Sigmoid colon (tissue), 4 donors: ENCODE data around the gene TOR1A.

Source experiments
- CTCF ChIP-seq, 4 experiments: fragments of 450-650 bp in 3 of 4; fragments of 200-600 bp in 1 of 4; IDR thresholded peaks; one replicate each; pipeline ENCODE4 v1.5.1; 2016 to 2019; ENCODE audit warnings: antibody characterized with exemption in 4 of 4, mild to moderate bottlenecking in 3 of 4, moderate library complexity in 2 of 4
- EP300 ChIP-seq, 4 donors: sonication (generic); formaldehyde crosslinking; IDR thresholded peaks; one replicate each; pipeline ENCODE4 v1.6.1; 2017; ENCODE audit warnings: antibody characterized with exemption in 4 of 4
- POLR2AphosphoS5 ChIP-seq, 4 donors: sonication (generic); formaldehyde crosslinking; IDR thresholded peaks; one replicate each; pipeline ENCODE4 v1.6.1; 2017; ENCODE audit warnings: antibody characterized with exemption in 4 of 4

DNA sequence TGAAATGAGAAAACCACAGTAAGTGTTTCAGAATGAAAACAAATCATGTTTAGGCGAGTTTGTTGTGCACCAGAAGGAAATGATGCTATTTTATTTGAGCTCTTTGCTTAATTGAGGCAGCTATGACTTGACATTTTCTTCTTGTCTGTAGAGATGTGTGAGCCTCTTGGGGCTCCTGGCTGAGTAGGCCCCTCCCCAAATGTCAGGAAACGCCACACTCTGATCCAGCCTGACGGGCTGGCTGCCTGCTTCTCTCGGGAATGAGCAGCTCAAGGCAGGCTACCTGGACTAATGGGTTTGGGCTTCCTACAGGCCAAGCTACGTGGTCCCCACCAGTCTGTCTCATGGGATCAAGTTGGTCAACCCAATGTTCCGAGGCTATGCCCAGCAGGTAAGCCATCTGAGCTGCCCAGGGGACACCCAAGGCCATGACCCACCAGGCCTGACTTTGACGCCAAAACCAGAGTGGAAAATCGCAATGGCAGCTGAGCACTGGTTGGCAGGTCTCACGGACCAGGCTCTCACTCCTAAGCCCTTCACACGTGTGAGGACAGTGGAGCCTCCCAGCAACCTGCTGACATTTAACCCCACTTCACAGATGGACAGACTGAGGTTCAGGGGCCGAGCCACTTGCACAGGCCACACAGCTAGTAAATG, 41.2 kb upstream of the TOR1A start:
- TF ChIP-seq CTCF (IDR thresholded peaks at IDR 0.05) (no peak), EP300 (IDR thresholded peaks at IDR 0.05) (no peak), POLR2AphosphoS5 (IDR thresholded peaks at IDR 0.05) (no peak)
